HG03442 (cell line): ENCODE measurements around the gene GNAT1.
"Not testable (repeated sequence)": the region's sequence is repeated elsewhere in the genome, so short reads cannot be mapped to it uniquely, and the experiment has no call there.

Experiments used
- ATAC-seq: cut with Tn5 transposase; IDR thresholded peaks from one replicate; pipeline ENCODE4 v1.9.1; 2021; ENCODE audit warnings: mild to moderate bottlenecking, moderate library complexity; ENCODE audit not compliant: unreplicated experiment

Gene GNAT1

GRCh38 chr3:50237754-50238548 lies 46.5 kb downstream of the GNAT1 start:
- peak; percentile 31 for ATAC-seq

DNA sequence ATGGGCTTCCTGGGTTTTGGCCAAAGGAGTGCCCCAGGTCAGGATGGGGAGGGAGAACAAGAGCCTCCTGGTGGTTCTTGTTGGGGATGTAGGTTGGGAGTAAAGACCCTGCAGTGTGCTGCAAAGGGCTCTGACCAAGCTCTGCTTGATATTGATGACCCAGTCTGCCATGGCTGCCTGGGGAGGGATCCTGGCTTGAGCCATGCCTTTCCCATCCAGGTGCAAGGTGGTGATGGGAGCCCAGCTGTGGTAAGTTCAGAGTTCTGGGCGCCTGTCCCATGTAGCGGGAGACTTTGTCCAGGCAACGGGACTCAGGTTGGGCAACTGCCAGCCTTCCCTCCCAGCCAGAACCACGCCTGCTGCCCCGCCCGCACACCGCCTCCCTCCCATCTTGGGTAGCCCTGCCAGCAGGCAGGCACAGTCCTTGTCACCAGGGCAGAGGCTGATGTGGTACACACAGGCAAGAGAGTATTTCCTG lies 47.2 kb downstream of the GNAT1 start:
- ATAC-seq = no peak

DNA sequence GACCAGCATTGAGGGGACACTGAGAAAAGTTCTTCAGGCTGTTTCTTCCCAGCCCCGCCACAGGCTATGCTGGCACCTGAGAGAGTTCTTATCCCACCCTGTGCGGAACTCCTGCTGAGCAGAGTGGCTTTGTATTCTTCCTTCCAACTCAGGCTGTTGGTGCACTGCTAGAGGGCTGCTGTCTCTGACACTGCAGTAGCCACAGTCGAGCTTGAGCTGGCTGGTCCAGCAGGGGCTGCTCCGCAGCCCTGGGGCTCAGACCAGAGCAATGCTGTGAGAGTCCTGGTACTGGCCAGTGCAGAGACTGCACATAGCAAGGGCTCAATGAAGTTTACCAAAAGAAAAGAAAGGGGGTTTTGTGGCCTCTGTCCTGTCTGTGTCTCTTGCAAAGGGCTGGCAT lies 48.2 kb downstream of the GNAT1 start:
- no peak for ATAC-seq

- ATAC-seq = no peak
These were observed 49.8 kb downstream of the GNAT1 start for GRCh38 chr3:50241163-50241562.

DNA sequence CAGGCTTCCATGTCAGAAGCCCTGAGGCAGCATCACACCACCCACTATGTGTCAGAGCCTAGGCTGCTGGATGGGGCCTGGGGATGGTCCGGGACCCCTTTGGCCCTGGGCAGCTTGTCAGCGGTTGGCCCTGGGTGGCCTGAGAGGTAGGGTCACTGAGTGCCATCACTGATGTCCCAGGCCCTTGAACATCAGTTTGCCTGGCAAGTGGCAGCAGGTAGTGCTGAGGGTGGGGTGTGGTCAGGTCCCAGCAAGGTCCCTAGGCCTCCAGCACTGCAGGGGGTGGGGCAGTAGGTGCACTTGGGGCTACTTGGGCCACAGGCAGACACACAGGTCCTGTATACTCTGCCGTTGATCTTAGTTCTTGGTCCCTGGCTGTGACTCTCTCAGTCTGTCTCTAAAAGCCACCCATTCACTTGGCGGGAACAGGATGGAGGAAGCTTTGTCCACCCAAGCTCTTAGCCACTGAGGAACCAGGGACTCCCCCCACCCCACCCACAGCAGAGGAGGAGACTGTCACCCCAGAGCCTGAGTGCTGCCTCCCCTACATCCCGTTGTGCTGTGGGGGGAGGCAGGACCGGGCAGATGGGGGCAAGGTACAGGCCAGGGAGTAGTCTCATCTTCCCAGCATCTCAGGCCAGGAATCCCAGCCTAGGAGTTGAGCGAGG lies 50.4 kb downstream of the GNAT1 start:
- no peak for ATAC-seq

GRCh38 chr3:50242381-50242770 lies 51.0 kb downstream of the GNAT1 start:
- no peak for ATAC-seq

- no peak for ATAC-seq
These were observed 51.6 kb downstream of the GNAT1 start for GRCh38 chr3:50242851-50243542.

DNA sequence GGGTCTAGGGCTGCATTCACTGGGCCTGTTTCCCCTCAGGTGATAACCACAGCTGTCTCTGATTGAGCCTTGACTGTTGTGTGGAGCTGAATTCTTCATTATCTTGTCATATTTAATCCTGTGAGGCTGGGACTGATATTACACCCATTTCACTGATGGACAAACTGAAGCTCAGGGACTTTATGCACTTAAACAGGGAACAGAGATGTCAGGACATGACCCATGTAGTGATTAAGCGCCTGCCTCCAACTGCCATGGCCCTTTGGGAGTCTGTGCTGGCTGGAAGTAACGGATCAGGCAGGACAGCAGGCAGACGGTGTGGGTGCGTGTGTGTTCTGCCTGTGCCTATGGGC lies 52.1 kb downstream of the GNAT1 start:
- ATAC-seq = no peak

DNA sequence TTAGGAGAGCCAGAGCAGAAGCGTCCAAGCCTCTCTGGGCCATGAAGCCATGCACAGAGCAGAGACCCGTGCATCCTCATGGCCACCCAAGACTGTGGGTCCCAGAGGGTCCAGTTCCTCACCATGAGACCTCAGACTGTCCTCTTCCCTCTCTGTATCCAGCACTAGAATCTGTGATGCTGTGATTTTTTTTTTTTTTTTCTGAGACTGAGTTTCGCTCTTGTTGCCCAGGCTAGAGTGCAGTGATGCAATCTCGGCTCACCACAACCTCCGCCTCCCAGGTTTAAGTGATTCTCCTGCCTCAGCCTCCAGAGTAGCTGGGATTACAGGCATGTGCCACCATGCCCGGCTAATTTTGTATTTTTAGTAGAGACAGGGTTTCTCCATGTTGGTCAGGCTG lies 53.4 kb downstream of the GNAT1 start:
- ATAC-seq = not testable (repeated sequence)

DNA sequence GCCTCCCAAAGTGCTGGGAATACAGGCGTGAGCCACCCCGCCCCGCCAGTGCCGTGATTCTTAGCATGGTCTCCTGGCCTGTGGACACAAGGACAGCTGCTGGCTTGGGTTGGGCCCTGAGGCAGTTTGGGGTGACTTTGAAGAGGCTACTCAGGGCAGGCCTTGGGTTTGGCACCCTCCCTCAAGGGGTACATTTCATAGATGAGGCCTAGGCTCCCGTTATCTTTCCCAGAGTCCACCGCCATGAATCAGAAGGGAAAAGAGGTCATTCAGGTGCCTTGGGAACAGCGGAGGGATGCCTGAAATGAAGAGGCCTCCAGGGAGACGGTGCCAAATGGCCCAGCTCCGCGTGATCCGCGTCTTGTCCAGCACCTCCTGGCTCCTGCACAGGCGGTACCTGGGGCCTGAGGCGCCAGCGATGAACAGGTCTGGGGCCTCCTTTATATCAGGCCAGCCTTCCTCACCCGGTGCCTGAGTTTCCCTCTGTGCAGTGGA lies 53.9 kb downstream of the GNAT1 start:
- no peak for ATAC-seq

- ATAC-seq = peak; percentile 46
These were observed 54.6 kb downstream of the GNAT1 start for GRCh38 chr3:50245831-50246516.

- peak; percentile 57 for ATAC-seq
These were observed 55.1 kb downstream of the GNAT1 start for GRCh38 chr3:50246517-50246954.
